Ascending aorta (tissue), 2 donors: ENCODE results near the gene PALD1. TPM values are rescaled to one million over a fixed set of nuclear protein-coding genes. Genes with fewer than 3 reads are reported as not detected.

Experiments
- DNase-seq, 2 donors: peaks; one replicate each; pipeline ENCODE4 v3.0.0-alpha.2; 2019; ENCODE audit warnings: low spot score in 2 of 2
- H3K27ac ChIP-seq, 2 donors: fragments of 200-600 bp; sonication (generic); one replicate each; pipeline ENCODE4 v1.5.1; 2016 to 2017; ENCODE audit warnings: mild to moderate bottlenecking in 1 of 2
- H3K27me3 ChIP-seq: fragments of 200-600 bp; sonication (generic); one replicate; pipeline ENCODE4 v1.5.1; 2017
- H3K36me3 ChIP-seq, 2 donors: fragments of 200-600 bp; sonication (generic); one replicate each; pipeline ENCODE4 v1.5.1; 2016
- H3K4me1 ChIP-seq, 2 donors: fragments of 200-600 bp; sonication (generic); one replicate each; pipeline ENCODE4 v1.5.1; 2016 to 2017; ENCODE audit warnings: mild to moderate bottlenecking in 1 of 2
- H3K4me3 ChIP-seq, 2 donors: fragments of 200-600 bp; sonication (generic); one replicate each; pipeline ENCODE4 v1.5.1; 2016 to 2017; ENCODE audit warnings: mild to moderate bottlenecking in 1 of 2
- H3K9me3 ChIP-seq, 2 donors: fragments of 200-600 bp; sonication (generic); one replicate each; pipeline ENCODE4 v1.5.1; 2016
- intact Hi-C: fragments of 100-400 bp; cut with DNase I; formaldehyde crosslinking; loops from one replicate; pipeline ENCODE4 v1.15.1; 2023
- total RNA-seq: library from RNA; depleted of rRNA; stranded (reverse); fragments of >200 nt; gene quantifications from one replicate; pipeline ENCODE4 v1.1.0, GENCODE V29; 2016
- TF ChIP-seq, protein P1 (sequence below), 3 experiments: fragments of 200-600 bp in 2 of 3; fragments of 450-650 bp in 1 of 3; sonication (generic) in 2 of 3; IDR thresholded peaks; one replicate each; pipeline ENCODE4 v1.5.1; 2016 to 2019; ENCODE audit warnings: antibody characterized with exemption in 3 of 3, mild to moderate bottlenecking in 1 of 3, moderate library complexity in 1 of 3

PALD1 gene
- total RNA-seq, 1 donor from 2014 or later, result 21.7 TPM

- H3K27me3 ChIP-seq, result no peaks in the 10 kb centered on the region
These were observed 12.7 kb upstream of the PALD1 start for GRCh38 chr10:70465832-70466231.

GRCh38 chr10:70466951-70467350 lies 11.6 kb upstream of the PALD1 start:
- peaks cover 0 to 5% of the 10 kb centered on the region in 2 donors for H3K4me1 ChIP-seq
- intact Hi-C loops, result no loop called here
- TF ChIP-seq, protein P1, sequence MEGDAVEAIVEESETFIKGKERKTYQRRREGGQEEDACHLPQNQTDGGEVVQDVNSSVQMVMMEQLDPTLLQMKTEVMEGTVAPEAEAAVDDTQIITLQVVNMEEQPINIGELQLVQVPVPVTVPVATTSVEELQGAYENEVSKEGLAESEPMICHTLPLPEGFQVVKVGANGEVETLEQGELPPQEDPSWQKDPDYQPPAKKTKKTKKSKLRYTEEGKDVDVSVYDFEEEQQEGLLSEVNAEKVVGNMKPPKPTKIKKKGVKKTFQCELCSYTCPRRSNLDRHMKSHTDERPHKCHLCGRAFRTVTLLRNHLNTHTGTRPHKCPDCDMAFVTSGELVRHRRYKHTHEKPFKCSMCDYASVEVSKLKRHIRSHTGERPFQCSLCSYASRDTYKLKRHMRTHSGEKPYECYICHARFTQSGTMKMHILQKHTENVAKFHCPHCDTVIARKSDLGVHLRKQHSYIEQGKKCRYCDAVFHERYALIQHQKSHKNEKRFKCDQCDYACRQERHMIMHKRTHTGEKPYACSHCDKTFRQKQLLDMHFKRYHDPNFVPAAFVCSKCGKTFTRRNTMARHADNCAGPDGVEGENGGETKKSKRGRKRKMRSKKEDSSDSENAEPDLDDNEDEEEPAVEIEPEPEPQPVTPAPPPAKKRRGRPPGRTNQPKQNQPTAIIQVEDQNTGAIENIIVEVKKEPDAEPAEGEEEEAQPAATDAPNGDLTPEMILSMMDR (IDR thresholded peaks at IDR 0.05), result no peak
- no peak for DNase-seq
- no peaks in the 10 kb centered on the region for H3K9me3 ChIP-seq
- H3K4me3 ChIP-seq, result no peak overlapping the region
- H3K27me3 ChIP-seq, result no peaks in the 10 kb centered on the region
- H3K36me3 ChIP-seq, result no peaks in the 10 kb centered on the region
- no peak overlapping the region for H3K27ac ChIP-seq

More at GRCh38 chr10:70465832-70466231, 12.7 kb upstream of the PALD1 start:
- TF ChIP-seq, protein P1 (IDR thresholded peaks at IDR 0.05), result no peak
- H3K4me3 ChIP-seq, result no peak overlapping the region
- peaks cover 0 to 5% of the 10 kb centered on the region in 2 donors for H3K4me1 ChIP-seq
- no peaks in the 10 kb centered on the region for H3K9me3 ChIP-seq
- intact Hi-C loops, result no loop called here
- DNase-seq, result no peak
- no peaks in the 10 kb centered on the region for H3K36me3 ChIP-seq
- no peak overlapping the region for H3K27ac ChIP-seq

DNA sequence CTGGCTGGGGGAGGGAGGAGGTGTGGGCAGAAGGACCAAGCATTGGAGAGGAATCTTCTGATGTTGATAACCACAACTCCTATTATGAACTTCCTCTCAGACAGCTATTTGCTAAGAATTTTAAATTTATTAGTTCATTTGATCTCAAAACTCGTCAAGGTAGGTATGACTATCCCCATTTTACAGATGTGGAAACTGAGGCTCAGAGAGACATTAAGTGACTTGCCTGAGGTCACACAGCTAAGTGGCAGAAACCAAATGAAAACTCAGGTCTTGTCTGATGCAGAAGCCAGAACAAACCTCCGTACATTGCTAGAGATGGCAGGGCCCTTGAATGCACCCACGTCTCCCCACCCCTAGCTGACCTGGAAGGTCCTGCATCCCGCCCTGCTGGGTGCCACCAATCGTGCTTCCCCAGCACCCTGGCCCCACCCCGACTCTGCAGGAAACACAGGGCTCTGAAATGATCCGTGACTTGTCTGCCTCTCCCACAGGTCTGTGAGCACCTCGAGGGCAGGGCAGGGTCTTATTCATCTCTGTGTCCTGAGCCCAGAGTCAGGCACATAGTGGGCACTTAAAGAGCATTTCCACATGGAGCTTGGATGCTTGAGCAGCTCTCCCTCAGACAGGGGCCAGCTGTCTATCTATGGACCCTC lies 5.6 kb upstream of the PALD1 start:
- Histone ChIP-seq H3K9me3 (no peaks in the 10 kb centered on the region), H3K4me1 (peaks cover 0 to 3% of the 10 kb centered on the region in 2 donors), H3K27me3 (no peaks in the 10 kb centered on the region), H3K36me3 (no peaks in the 10 kb centered on the region), H3K27ac (no peak overlapping the region), H3K4me3 (no peak overlapping the region)
- TF ChIP-seq, protein P1 (IDR thresholded peaks at IDR 0.05), result no peak
- no peak for DNase-seq
- intact Hi-C loops, result no loop called here

- no peak for DNase-seq
- H3K27ac ChIP-seq, result no peak overlapping the region
- H3K4me3 ChIP-seq, result no peak overlapping the region
- no peaks in the 10 kb centered on the region for H3K9me3 ChIP-seq
- TF ChIP-seq, protein P1 (IDR thresholded peaks at IDR 0.05), result no peak
- intact Hi-C loops, result loop anchor here (5.0 kb wide), 1 partner anchor 343 kb away; the partner anchor contains the start of gene SGPL1
- H3K27me3 ChIP-seq, result no peaks in the 10 kb centered on the region
- peaks cover 3 to 13% of the 10 kb centered on the region in 2 donors for H3K4me1 ChIP-seq
- no peaks in the 10 kb centered on the region for H3K36me3 ChIP-seq
These were observed 3.8 kb upstream of the PALD1 start for GRCh38 chr10:70474780-70475179.

GRCh38 chr10:70475661-70476060 lies 2.9 kb upstream of the PALD1 start:
- no peaks in the 10 kb centered on the region for H3K9me3 ChIP-seq
- H3K36me3 ChIP-seq, result no peaks in the 10 kb centered on the region
- H3K27me3 ChIP-seq, result no peaks in the 10 kb centered on the region
- H3K27ac ChIP-seq, result no peak overlapping the region
- no peak for DNase-seq
- TF ChIP-seq, protein P1 (IDR thresholded peaks at IDR 0.05), result no peak
- peaks cover 10 to 13% of the 10 kb centered on the region in 2 donors for H3K4me1 ChIP-seq
- intact Hi-C loops, result loop anchor here (5.0 kb wide), 1 partner anchor 342 kb away; the partner anchor contains the start of gene SGPL1
- no peak overlapping the region for H3K4me3 ChIP-seq
